DMS114 treated with DMSO at 0.1 percent for 48 hours (cell line): ENCODE data around the gene UVSSA.
A peak's percentile ranks its signal among the peaks of the same experiment; 100 is the strongest.

ENCODE experiments used
- DNase-seq: peaks from one replicate; lab custom pipeline; 2025; ENCODE audit not compliant: unreplicated experiment; lab: John Stamatoyannopoulos, UW

Gene UVSSA

GRCh38 chr4:1404573-1405253, 57.7 kb downstream of the UVSSA start:
- DNase-seq = no peak

GRCh38 chr4:1405254-1405635, 58.2 kb downstream of the UVSSA start:
- no peak for DNase-seq

- DNase-seq = no peak
Observed at GRCh38 chr4:1405636-1406393, 58.8 kb downstream of the UVSSA start.

- no peak for DNase-seq
Observed at GRCh38 chr4:1406394-1406980, 59.5 kb downstream of the UVSSA start, which contains the start of gene NKX1-1. NKX1-1 (minus strand) TSS chr4:1406442; CDS start chr4:1406442, 0 bp downstream.

GRCh38 chr4:1406981-1407656, 60.1 kb downstream of the UVSSA start:
- DNase-seq = peak; percentile 19

- DNase-seq = no peak
Observed at GRCh38 chr4:1407657-1408333, 60.8 kb downstream of the UVSSA start.

- no peak for DNase-seq
Observed at GRCh38 chr4:1408418-1408817, 61.4 kb downstream of the UVSSA start.

- DNase-seq = no peak
Observed at GRCh38 chr4:1409079-1409478, 62.1 kb downstream of the UVSSA start.

- DNase-seq = no peak
Observed at GRCh38 chr4:1409491-1410425, 62.8 kb downstream of the UVSSA start.

- no peak for DNase-seq
Observed at GRCh38 chr4:1410491-1411325, 63.7 kb downstream of the UVSSA start.

- DNase-seq = no peak
Observed at GRCh38 chr4:1411436-1412375, 64.7 kb downstream of the UVSSA start.

GRCh38 chr4:1412376-1413203, 65.6 kb downstream of the UVSSA start:
- DNase-seq = no peak

GRCh38 chr4:1413204-1413663, 66.2 kb downstream of the UVSSA start:
- DNase-seq = no peak

GRCh38 chr4:1413687-1414479, 66.9 kb downstream of the UVSSA start:
- DNase-seq = no peak

GRCh38 chr4:1414831-1415680, 68.0 kb downstream of the UVSSA start:
- no peak for DNase-seq
